Measurements from ENCODE around the gene HAUS7. TPM values are rescaled to one million over a fixed set of nuclear protein-coding genes. Genes with fewer than 3 reads are reported as not detected.
A peak's percentile ranks its signal among the peaks of the same experiment; 100 is the strongest.

HAUS7 gene
- total and polyA plus RNA-seq, 2 of the 8 experiments (the other 6 are each of a cell fraction or from before 2014, with no cell fraction given): 45.4 to 54.0 TPM

DNA sequence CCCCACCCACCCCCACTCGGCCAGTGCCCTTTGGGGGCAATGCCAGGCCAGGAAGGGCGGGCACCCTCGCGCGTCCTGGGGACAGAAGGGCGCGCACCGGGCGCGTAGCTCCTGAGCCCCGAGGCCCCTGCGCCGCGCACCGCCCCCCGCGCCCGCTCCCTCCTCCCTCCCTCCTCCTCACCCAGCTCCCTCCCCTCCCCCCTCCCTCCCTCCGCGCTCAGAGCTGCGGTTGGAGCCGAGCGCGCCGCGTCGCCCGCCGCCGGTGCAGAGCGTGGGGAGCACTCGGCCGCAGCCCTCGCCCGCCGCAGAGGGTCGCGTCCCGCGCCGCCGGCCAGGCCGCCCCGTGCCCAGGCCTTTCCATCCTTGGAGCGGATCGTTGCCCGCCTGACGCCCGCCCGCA is 47.0 kb upstream of the HAUS7 start, which contains the start of gene ATP2B3:
Gene ATP2B3 (plus strand): TSS at position 220 of the 400 bp plus-strand sequence. CDS start 18,606 bp downstream, outside the sequence.
- peak within 1 kb of the TSS in 1 of 4 experiments; percentile 66; a peak in 1 of 7 replicates for H3K9ac ChIP-seq (replicated peaks in 1 of 4; ENCODE audit: extremely low read depth in 1 of 4, low read depth in 3 of 4, low read length in 3 of 4)
- H3K4me1 ChIP-seq (replicated peaks in 1 of 4; ENCODE audit: control insufficient read depth in 3 of 4, insufficient read depth in 4 of 4, low read length in 3 of 4): peaks cover 0 to 4% (median 0%) of the 10 kb centered on the region in 4 experiments; a peak in 1 of 7 replicates
- H3K23me2 ChIP-seq (ENCODE audit: low read depth, low read length): peaks cover 10% of the 10 kb centered on the region; the same call in 1 of the 2 replicates
- H2AK5ac ChIP-seq (ENCODE audit: low read depth, low read length): no peak within 1 kb of the TSS
- H3K27me3 ChIP-seq (replicated peaks in 1 of 4; ENCODE audit: control insufficient read depth in 3 of 4, extremely low read depth in 1 of 4, insufficient read depth in 3 of 4, low read length in 3 of 4): peaks cover 19 to 31% (median 29%) of the 10 kb centered on the region in 4 experiments
- CTCF ChIA-PET (ENCODE audit: partially characterized antibody): interaction anchor here (1.2 to 2.9 kb wide), 3 partner anchors 11 to 23 kb away, joined by 4 to 9 read pairs (median 5); no protein-coding TSS in a partner anchor
- DNase-seq (ENCODE audit: low read depth in 1 of 2, low spot score in 2 of 2): no peak
- H2BK5ac ChIP-seq (ENCODE audit: low read depth, low read length): no peak within 1 kb of the TSS
- H3K4me3 ChIP-seq (ENCODE audit: extremely low read depth in 1 of 4, insufficient read depth in 2 of 4, low read depth in 3 of 4, low read length in 4 of 4): peak within 1 kb of the TSS; percentile 14 to 57 (median 34); a peak in 7 of 8 replicates
- no peak within 1 kb of the TSS for H4K91ac ChIP-seq (replicated peaks; ENCODE audit: insufficient read length, low read length)
- H4K20me1 ChIP-seq (replicated peaks in 1 of 2; ENCODE audit: control insufficient read depth in 1 of 2, insufficient read depth in 2 of 2, low read length in 2 of 2): peaks cover 0 to 8% of the 10 kb centered on the region in 2 experiments
- no peak within 1 kb of the TSS for H3K14ac ChIP-seq (ENCODE audit: insufficient read length)
- H3K18ac ChIP-seq (ENCODE audit: extremely low read depth, low read length): no peak within 1 kb of the TSS
- no peaks in the 10 kb centered on the region for H3K79me1 ChIP-seq (ENCODE audit: low read depth, low read length)
- H2BK15ac ChIP-seq (ENCODE audit: low read length): no peak within 1 kb of the TSS
- no peak within 1 kb of the TSS for H4K5ac ChIP-seq (ENCODE audit: insufficient read length, low read depth, low read length)
- no peaks in the 10 kb centered on the region for H3K36me3 ChIP-seq (ENCODE audit: control insufficient read depth in 2 of 4, insufficient read depth in 4 of 4, low read length in 3 of 4)
- WGBS, 2 experiments (ENCODE audit: extremely low coverage in 1 of 2, insufficient coverage in 1 of 2, insufficient read length in 1 of 2, insufficient replicate concordance in 2 of 2, low coverage in 1 of 2, low lambda C conversion rate in 2 of 2, missing lambda C conversion rate in 1 of 2): no CpG with 5 or more reads among the region's 50 CpGs
- no peak within 1 kb of the TSS for H2BK120ac ChIP-seq (replicated peaks; ENCODE audit: low read depth, low read length)
- no peak within 1 kb of the TSS for H2BK20ac ChIP-seq (ENCODE audit: low read length)
- FAIRE-seq: no peak
- H3K79me2 ChIP-seq (ENCODE audit: control insufficient read depth in 1 of 2, insufficient read depth in 2 of 2, low read length in 2 of 2): no peaks in the 10 kb centered on the region
- POLR2A ChIA-PET (ENCODE audit: partially characterized antibody): interaction anchor here (1.0 to 1.4 kb wide), 2 partner anchors 10 kb away, joined by 3 to 5 read pairs; no protein-coding TSS in a partner anchor
- no peak within 1 kb of the TSS for H2AFZ ChIP-seq (ENCODE audit: low read length)
- H3K27ac ChIP-seq (ENCODE audit: low read depth, low read length): no peak within 1 kb of the TSS
- H3K4ac ChIP-seq (replicated peaks; ENCODE audit: insufficient read length, low read depth, low read length): no peak within 1 kb of the TSS
- H3K56ac ChIP-seq (replicated peaks; ENCODE audit: insufficient read length, low read depth, low read length): no peak within 1 kb of the TSS
- no peak within 1 kb of the TSS for H3K23ac ChIP-seq (ENCODE audit: insufficient read length)
- H3K4me2 ChIP-seq (ENCODE audit: insufficient read depth in 1 of 2, low read depth in 2 of 2, low read length in 2 of 2): peak within 1 kb of the TSS; percentile 23 to 63
- H3K9me3 ChIP-seq (ENCODE audit: insufficient read depth in 2 of 2, low read depth in 1 of 2, low read length in 1 of 2): no peaks in the 10 kb centered on the region
- no peak for TF ChIP-seq CHD2 (IDR thresholded peaks at IDR 0.05; ENCODE audit: low read length)
- TF ChIP-seq POLR2A (IDR thresholded peaks at IDR 0.05; ENCODE audit: control extremely low read depth in 1 of 2, low read depth in 2 of 2, low read length in 2 of 2): no peak
- TF ChIP-seq KDM4A (IDR thresholded peaks at IDR 0.05; ENCODE audit: low read depth, low read length, severe bottlenecking): peak; percentile 66
- H4K8ac ChIP-seq (ENCODE audit: extremely low read depth, insufficient read depth, low read length): peak within 1 kb of the TSS; percentile 57; the same call in 1 of the 2 replicates
- no peak within 1 kb of the TSS for H2BK12ac ChIP-seq (ENCODE audit: low read depth, low read length)
